Duodenal mucosa (tissue), 2 donors: ENCODE data around the gene MS4A2.
"Not testable (repeated sequence)": the region's sequence is repeated elsewhere in the genome, so short reads cannot be mapped to it uniquely, and the experiment has no call there.

Experiments used
- H3K27ac ChIP-seq: one replicate; pipeline ENCODE4 v1.7.0; 2013; ENCODE audit warnings: low read depth, low read length
- H3K27me3 ChIP-seq, 2 donors: one replicate each; pipeline ENCODE4 v1.7.0; 2013; ENCODE audit warnings: low read length in 2 of 2, control low read depth in 1 of 2; ENCODE audit not compliant: insufficient read depth in 2 of 2, control insufficient read depth in 1 of 2
- H3K36me3 ChIP-seq, 2 donors: one replicate each; pipeline ENCODE4 v1.7.0; 2013; ENCODE audit warnings: low read length in 2 of 2, control low read depth in 1 of 2; ENCODE audit not compliant: insufficient read depth in 2 of 2, control insufficient read depth in 1 of 2
- H3K4me1 ChIP-seq, 2 donors: one replicate each; pipeline ENCODE4 v1.7.0; 2013; ENCODE audit warnings: low read length in 2 of 2, control low read depth in 1 of 2; ENCODE audit not compliant: insufficient read depth in 2 of 2, control insufficient read depth in 1 of 2
- H3K4me3 ChIP-seq, 2 donors: one replicate each; pipeline ENCODE4 v1.7.0; 2013; ENCODE audit warnings: low read length in 2 of 2, low read depth in 1 of 2
- H3K9ac ChIP-seq, 2 donors: one replicate each; pipeline ENCODE4 v1.7.0; 2013; ENCODE audit warnings: low read length in 2 of 2, low read depth in 1 of 2
- H3K9me3 ChIP-seq, 2 donors: one replicate each; pipeline ENCODE4 v1.7.0; 2013; ENCODE audit warnings: low read length in 2 of 2, control low read depth in 1 of 2; ENCODE audit not compliant: control insufficient read depth in 1 of 2

MS4A2 gene

GRCh38 chr11:60071644-60072043, 16.8 kb upstream of the MS4A2 start:
- not testable (repeated sequence) for H3K27me3 ChIP-seq, H3K27ac ChIP-seq, H3K36me3 ChIP-seq, H3K4me1 ChIP-seq, H3K9ac ChIP-seq, H3K9me3 ChIP-seq, H3K4me3 ChIP-seq

GRCh38 chr11:60077216-60077817, 11.1 kb upstream of the MS4A2 start:
- no peaks in the 10 kb centered on the region for H3K27me3 ChIP-seq

GRCh38 chr11:60077981-60078380, 10.5 kb upstream of the MS4A2 start:
- H3K27me3 ChIP-seq, result no peaks in the 10 kb centered on the region
- H3K27ac ChIP-seq, result no peak overlapping the region
- no peak overlapping the region for H3K4me3 ChIP-seq

More at GRCh38 chr11:60077216-60077817, 11.1 kb upstream of the MS4A2 start:
- Histone ChIP-seq H3K36me3 (no peaks in the 10 kb centered on the region), H3K9ac (no peak overlapping the region), H3K4me1 (no peaks in the 10 kb centered on the region), H3K9me3 (no peaks in the 10 kb centered on the region), H3K4me3 (no peak overlapping the region), H3K27ac (no peak overlapping the region)

DNA sequence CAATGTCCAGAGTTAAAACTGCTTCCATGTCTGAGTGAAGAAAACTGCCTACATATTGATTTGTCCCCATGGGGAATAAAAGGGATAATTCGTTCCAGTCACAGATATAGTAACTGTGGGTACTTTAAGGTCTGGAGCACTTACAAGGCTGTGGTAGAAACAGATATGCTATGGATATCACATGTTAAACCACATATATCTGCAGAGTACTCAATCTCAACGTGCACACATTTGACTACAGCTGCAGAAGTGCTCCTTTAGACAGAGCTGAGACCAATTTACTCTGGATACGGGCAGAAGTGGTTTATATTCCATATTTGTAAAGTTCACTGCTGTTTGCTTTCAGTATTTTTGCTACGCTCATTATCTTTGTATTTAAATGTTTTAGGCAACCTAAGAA, 9.7 kb upstream of the MS4A2 start:
- Histone ChIP-seq H3K4me3 (no peak overlapping the region), H3K4me1 (no peaks in the 10 kb centered on the region), H3K36me3 (no peaks in the 10 kb centered on the region), H3K9ac (no peak overlapping the region), H3K9me3 (no peaks in the 10 kb centered on the region), H3K27me3 (no peaks in the 10 kb centered on the region), H3K27ac (no peak overlapping the region)

More at GRCh38 chr11:60077981-60078380, 10.5 kb upstream of the MS4A2 start:
- H3K4me1 ChIP-seq, result no peaks in the 10 kb centered on the region
- no peaks in the 10 kb centered on the region for H3K36me3 ChIP-seq
- H3K9me3 ChIP-seq, result no peaks in the 10 kb centered on the region
- H3K9ac ChIP-seq, result no peak overlapping the region

DNA sequence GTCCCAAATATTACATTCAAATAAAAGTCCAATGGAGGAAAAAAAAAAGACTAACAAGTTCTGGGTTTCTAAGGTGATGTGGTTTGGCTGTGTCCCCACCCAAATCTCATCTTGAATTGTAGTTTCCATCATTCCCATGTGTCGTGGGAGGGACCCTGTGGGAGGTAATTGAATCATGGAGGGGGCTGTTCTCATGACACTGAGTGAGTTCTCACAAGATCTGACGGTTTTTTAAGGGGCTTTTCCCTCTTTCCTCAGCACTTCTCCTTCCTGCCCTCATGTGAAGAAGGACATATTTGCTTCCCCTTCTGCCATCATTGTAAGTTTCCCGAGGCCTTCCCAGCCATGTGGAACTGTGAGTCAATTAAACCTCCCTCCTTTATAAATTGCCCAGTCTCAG, 7.9 kb upstream of the MS4A2 start:
- Histone ChIP-seq H3K9ac (no peak overlapping the region), H3K4me3 (no peak overlapping the region), H3K4me1 (no peaks in the 10 kb centered on the region), H3K27me3 (peaks cover 0 to 6% of the 10 kb centered on the region in 2 donors), H3K36me3 (no peaks in the 10 kb centered on the region), H3K9me3 (no peaks in the 10 kb centered on the region), H3K27ac (no peak overlapping the region)

GRCh38 chr11:60084631-60085273, 3.7 kb upstream of the MS4A2 start:
- Histone ChIP-seq H3K9me3 (no peaks in the 10 kb centered on the region), H3K27me3 (peaks cover 0 to 6% of the 10 kb centered on the region in 2 donors), H3K36me3 (no peaks in the 10 kb centered on the region), H3K27ac (no peak overlapping the region), H3K4me1 (no peaks in the 10 kb centered on the region), H3K9ac (no peak overlapping the region), H3K4me3 (no peak overlapping the region)

DNA sequence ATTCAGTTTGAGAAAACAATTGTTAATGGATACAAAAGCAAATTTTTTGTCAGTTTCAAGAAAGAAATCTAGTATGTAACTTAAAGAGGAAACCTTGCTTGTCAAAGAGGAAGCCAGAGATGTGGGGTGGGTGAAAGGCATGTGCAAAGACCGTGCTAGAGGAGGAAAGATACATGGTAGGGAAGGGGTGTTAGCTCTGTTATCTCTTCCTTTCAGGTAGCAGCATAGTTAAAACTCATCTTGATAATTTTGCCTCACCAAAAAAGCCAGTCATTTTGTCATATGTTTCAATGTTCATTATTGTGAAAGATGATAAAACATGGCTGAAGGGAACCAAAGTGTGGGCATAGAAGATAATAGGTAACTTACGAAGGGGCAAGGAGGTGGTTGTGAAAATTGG, 2.6 kb upstream of the MS4A2 start:
- Histone ChIP-seq H3K27me3 (peaks cover 0 to 6% of the 10 kb centered on the region in 2 donors), H3K36me3 (no peaks in the 10 kb centered on the region), H3K27ac (no peak overlapping the region)

GRCh38 chr11:60087239-60087638, 1.2 kb upstream of the MS4A2 start:
- Histone ChIP-seq H3K27me3 (peaks cover 0 to 6% of the 10 kb centered on the region in 2 donors), H3K4me3 (no peak overlapping the region), H3K27ac (no peak overlapping the region), H3K4me1 (no peaks in the 10 kb centered on the region), H3K9ac (no peak overlapping the region), H3K36me3 (no peaks in the 10 kb centered on the region), H3K9me3 (no peaks in the 10 kb centered on the region)

More for the DNA sequence above, 2.6 kb upstream of the MS4A2 start:
- Histone ChIP-seq H3K4me3 (no peak overlapping the region), H3K9ac (no peak overlapping the region), H3K4me1 (no peaks in the 10 kb centered on the region), H3K9me3 (no peaks in the 10 kb centered on the region)

DNA sequence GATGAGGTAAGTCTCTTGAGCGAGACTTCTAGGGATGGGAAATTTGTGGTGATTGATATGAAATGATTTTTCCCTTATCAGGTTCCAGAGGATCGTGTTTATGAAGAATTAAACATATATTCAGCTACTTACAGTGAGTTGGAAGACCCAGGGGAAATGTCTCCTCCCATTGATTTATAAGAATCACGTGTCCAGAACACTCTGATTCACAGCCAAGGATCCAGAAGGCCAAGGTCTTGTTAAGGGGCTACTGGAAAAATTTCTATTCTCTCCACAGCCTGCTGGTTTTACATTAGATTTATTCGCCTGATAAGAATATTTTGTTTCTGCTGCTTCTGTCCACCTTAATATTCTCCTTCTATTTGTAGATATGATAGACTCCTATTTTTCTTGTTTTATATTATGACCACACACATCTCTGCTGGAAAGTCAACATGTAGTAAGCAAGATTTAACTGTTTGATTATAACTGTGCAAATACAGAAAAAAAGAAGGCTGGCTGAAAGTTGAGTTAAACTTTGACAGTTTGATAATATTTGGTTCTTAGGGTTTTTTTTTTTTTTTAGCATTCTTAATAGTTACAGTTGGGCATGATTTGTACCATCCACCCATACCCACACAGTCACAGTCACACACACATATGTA, 7.1 kb downstream of the MS4A2 start:
- H3K9ac ChIP-seq, result no peak overlapping the region
- no peak overlapping the region for H3K27ac ChIP-seq
- H3K9me3 ChIP-seq, result no peaks in the 10 kb centered on the region
- no peak overlapping the region for H3K4me3 ChIP-seq
- H3K4me1 ChIP-seq, result peaks cover 9 to 11% of the 10 kb centered on the region in 2 donors
- H3K36me3 ChIP-seq, result no peaks in the 10 kb centered on the region
- H3K27me3 ChIP-seq, result no peaks in the 10 kb centered on the region

DNA sequence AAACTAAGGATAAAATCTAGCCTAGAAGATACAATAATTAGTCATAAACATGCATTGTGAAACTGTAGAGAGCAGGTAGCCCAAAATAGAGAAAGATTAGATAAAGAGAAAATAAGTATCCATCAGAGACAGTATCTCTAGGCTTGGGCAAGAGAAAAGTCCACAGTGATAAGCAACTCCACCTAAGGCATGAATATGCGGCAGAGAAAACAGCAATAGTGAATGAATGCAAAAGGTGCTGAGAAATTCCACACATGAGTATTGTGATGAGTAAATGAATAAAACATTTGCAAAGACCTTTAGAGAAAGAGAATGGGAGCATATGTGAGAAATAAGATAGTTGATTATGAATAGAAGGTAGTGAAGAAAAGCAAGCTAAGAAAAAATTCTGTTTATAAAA, 8.7 kb downstream of the MS4A2 start:
- Histone ChIP-seq H3K27ac (no peak overlapping the region), H3K36me3 (no peaks in the 10 kb centered on the region), H3K9me3 (no peaks in the 10 kb centered on the region), H3K27me3 (no peaks in the 10 kb centered on the region), H3K9ac (no peak overlapping the region), H3K4me3 (no peak overlapping the region), H3K4me1 (peaks cover 9 to 11% of the 10 kb centered on the region in 2 donors)
